ENCODE measurements around the gene EYS.

DNA sequence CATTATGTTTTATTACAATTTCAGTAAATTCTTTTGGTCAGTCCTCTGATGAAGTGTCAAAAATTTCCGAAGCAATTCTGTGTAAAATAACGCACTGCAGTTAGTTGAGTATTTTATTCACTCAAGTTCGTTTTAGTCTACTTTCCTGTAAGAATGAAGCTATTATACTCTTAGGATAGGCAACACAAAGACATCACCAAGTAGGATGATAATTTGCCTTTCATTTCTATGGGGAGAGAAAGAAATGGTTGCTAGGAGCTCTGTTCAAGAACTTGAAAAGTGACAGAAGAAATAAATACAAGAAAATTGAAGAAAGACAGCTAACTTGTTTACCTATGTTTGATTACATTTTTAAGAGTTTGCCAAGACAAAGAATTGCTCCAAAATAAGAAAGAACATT is 290.4 kb downstream of the EYS start:
- TF ChIP-seq POLR2A (IDR thresholded peaks at IDR 0.05; ENCODE audit: borderline replicate concordance, extremely low read depth, insufficient read depth, insufficient read length) (no peak), POLR2AphosphoS5 (IDR thresholded peaks at IDR 0.05; ENCODE audit: low read depth, low read length) (no peak), RAD21 (IDR thresholded peaks at IDR 0.05; ENCODE audit: low read depth) (no peak), EZH2 (IDR thresholded peaks at IDR 0.05) (no peak), EZH2phosphoT487 (IDR thresholded peaks at IDR 0.05; ENCODE audit: borderline replicate concordance) (no peak), SRF (IDR thresholded peaks at IDR 0.05; ENCODE audit: low read depth) (no peak), CEBPB (IDR thresholded peaks at IDR 0.05; ENCODE audit: low read depth) (no peak), ZNF274 (IDR thresholded peaks at IDR 0.05; ENCODE audit: low read depth, low read length) (no peak), ZFX (IDR thresholded peaks at IDR 0.05) (no peak)
- TF ChIP-seq, protein P1, sequence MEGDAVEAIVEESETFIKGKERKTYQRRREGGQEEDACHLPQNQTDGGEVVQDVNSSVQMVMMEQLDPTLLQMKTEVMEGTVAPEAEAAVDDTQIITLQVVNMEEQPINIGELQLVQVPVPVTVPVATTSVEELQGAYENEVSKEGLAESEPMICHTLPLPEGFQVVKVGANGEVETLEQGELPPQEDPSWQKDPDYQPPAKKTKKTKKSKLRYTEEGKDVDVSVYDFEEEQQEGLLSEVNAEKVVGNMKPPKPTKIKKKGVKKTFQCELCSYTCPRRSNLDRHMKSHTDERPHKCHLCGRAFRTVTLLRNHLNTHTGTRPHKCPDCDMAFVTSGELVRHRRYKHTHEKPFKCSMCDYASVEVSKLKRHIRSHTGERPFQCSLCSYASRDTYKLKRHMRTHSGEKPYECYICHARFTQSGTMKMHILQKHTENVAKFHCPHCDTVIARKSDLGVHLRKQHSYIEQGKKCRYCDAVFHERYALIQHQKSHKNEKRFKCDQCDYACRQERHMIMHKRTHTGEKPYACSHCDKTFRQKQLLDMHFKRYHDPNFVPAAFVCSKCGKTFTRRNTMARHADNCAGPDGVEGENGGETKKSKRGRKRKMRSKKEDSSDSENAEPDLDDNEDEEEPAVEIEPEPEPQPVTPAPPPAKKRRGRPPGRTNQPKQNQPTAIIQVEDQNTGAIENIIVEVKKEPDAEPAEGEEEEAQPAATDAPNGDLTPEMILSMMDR (IDR thresholded peaks at IDR 0.05 in 2 of 3, conservative IDR thresholded peaks at IDR 0.05 in 1 of 3; ENCODE audit: borderline replicate concordance in 1 of 3, insufficient read depth in 1 of 3, low read depth in 2 of 3, low read length in 2 of 3) = no peak
- TF ChIP-seq, protein P2, sequence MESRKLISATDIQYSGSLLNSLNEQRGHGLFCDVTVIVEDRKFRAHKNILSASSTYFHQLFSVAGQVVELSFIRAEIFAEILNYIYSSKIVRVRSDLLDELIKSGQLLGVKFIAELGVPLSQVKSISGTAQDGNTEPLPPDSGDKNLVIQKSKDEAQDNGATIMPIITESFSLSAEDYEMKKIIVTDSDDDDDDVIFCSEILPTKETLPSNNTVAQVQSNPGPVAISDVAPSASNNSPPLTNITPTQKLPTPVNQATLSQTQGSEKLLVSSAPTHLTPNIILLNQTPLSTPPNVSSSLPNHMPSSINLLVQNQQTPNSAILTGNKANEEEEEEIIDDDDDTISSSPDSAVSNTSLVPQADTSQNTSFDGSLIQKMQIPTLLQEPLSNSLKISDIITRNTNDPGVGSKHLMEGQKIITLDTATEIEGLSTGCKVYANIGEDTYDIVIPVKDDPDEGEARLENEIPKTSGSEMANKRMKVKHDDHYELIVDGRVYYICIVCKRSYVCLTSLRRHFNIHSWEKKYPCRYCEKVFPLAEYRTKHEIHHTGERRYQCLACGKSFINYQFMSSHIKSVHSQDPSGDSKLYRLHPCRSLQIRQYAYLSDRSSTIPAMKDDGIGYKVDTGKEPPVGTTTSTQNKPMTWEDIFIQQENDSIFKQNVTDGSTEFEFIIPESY (IDR thresholded peaks at IDR 0.05; ENCODE audit: extremely low read depth, insufficient replicate concordance, low read length) = no peak
- TF ChIP-seq, protein P3, sequence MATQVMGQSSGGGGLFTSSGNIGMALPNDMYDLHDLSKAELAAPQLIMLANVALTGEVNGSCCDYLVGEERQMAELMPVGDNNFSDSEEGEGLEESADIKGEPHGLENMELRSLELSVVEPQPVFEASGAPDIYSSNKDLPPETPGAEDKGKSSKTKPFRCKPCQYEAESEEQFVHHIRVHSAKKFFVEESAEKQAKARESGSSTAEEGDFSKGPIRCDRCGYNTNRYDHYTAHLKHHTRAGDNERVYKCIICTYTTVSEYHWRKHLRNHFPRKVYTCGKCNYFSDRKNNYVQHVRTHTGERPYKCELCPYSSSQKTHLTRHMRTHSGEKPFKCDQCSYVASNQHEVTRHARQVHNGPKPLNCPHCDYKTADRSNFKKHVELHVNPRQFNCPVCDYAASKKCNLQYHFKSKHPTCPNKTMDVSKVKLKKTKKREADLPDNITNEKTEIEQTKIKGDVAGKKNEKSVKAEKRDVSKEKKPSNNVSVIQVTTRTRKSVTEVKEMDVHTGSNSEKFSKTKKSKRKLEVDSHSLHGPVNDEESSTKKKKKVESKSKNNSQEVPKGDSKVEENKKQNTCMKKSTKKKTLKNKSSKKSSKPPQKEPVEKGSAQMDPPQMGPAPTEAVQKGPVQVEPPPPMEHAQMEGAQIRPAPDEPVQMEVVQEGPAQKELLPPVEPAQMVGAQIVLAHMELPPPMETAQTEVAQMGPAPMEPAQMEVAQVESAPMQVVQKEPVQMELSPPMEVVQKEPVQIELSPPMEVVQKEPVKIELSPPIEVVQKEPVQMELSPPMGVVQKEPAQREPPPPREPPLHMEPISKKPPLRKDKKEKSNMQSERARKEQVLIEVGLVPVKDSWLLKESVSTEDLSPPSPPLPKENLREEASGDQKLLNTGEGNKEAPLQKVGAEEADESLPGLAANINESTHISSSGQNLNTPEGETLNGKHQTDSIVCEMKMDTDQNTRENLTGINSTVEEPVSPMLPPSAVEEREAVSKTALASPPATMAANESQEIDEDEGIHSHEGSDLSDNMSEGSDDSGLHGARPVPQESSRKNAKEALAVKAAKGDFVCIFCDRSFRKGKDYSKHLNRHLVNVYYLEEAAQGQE (IDR thresholded peaks at IDR 0.05; ENCODE audit: low read depth) = no peak
